H9 (cell line): ENCODE results near the gene TOR3A. TPM values are rescaled to one million over a fixed set of nuclear protein-coding genes. Genes with fewer than 3 reads are reported as not detected.

Experiments
- DNase-seq: peaks from one replicate; pipeline ENCODE4 v3.0.0-alpha.2; 2017
- H2AFZ ChIP-seq: one replicate; pipeline ENCODE4 v1.6.1; 2013; ENCODE audit warnings: mild to moderate bottlenecking, low read length, control low read depth, moderate library complexity
- H2AK5ac ChIP-seq: 2 replicates; pipeline ENCODE4 v1.6.1; 2013; ENCODE audit warnings: low read length, control low read depth, mixed read lengths; ENCODE audit not compliant: insufficient read length
- H2BK120ac ChIP-seq: one replicate; pipeline ENCODE4 v1.6.1; 2013; ENCODE audit warnings: low read depth, mild to moderate bottlenecking, low read length, control low read depth, inconsistent platforms; ENCODE audit not compliant: poor library complexity, severe bottlenecking
- H2BK12ac ChIP-seq: 2 replicates; pipeline ENCODE4 v1.6.1; 2013; ENCODE audit warnings: low read length, control low read depth, mixed read lengths, low read depth; ENCODE audit not compliant: insufficient read length
- H2BK15ac ChIP-seq: 2 replicates; pipeline ENCODE4 v1.6.1; 2013; ENCODE audit warnings: low read depth, low read length, control low read depth
- H2BK20ac ChIP-seq: one replicate; pipeline ENCODE4 v1.6.1; 2013; ENCODE audit warnings: low read depth, mild to moderate bottlenecking, low read length, control low read depth, inconsistent platforms; ENCODE audit not compliant: poor library complexity, severe bottlenecking
- H2BK5ac ChIP-seq: 2 replicates; pipeline ENCODE4 v1.6.1; 2013; ENCODE audit warnings: low read length, control low read depth, mixed read lengths; ENCODE audit not compliant: insufficient read length
- H3K14ac ChIP-seq: 2 replicates; pipeline ENCODE4 v1.6.1; 2013; ENCODE audit warnings: low read length, control low read depth; ENCODE audit not compliant: insufficient read depth
- H3K18ac ChIP-seq: 2 replicates; pipeline ENCODE4 v1.6.1; 2013; ENCODE audit warnings: low read depth, mild to moderate bottlenecking, mixed read lengths, low read length, control low read depth; ENCODE audit not compliant: insufficient read length
- H3K23ac ChIP-seq: 2 replicates; pipeline ENCODE4 v1.6.1; 2013; ENCODE audit warnings: low read length, control low read depth, mixed read lengths, low read depth; ENCODE audit not compliant: insufficient read length
- H3K23me2 ChIP-seq: 2 replicates; pipeline ENCODE4 v1.6.1; 2013; ENCODE audit warnings: low read depth, mild to moderate bottlenecking, mixed read lengths, low read length, control low read depth; ENCODE audit not compliant: insufficient read length, poor library complexity, severe bottlenecking
- H3K27ac ChIP-seq: 2 replicates; pipeline ENCODE4 v1.5.1; 2013; ENCODE audit warnings: low read length, control low read depth, mixed read lengths, low read depth; ENCODE audit not compliant: insufficient read length
- H3K27me3 ChIP-seq: 2 replicates; pipeline ENCODE4 v1.6.1; 2013; ENCODE audit warnings: low read length, control low read depth, inconsistent platforms; ENCODE audit not compliant: insufficient read depth
- H3K4ac ChIP-seq: 2 replicates; pipeline ENCODE4 v1.6.1; 2013; ENCODE audit warnings: low read depth, mild to moderate bottlenecking, control low read depth, inconsistent platforms, low read length, moderate library complexity
- H3K4me1 ChIP-seq: 2 replicates; pipeline ENCODE4 v1.6.1; 2013; ENCODE audit warnings: low read length, control low read depth, inconsistent platforms; ENCODE audit not compliant: insufficient read depth
- H3K4me2 ChIP-seq: 2 replicates; pipeline ENCODE4 v1.6.1; 2013; ENCODE audit warnings: low read length, control low read depth, mixed read lengths; ENCODE audit not compliant: insufficient read length, insufficient read depth
- H3K56ac ChIP-seq: 2 replicates; pipeline ENCODE4 v1.6.1; 2013; ENCODE audit warnings: low read depth, mild to moderate bottlenecking, mixed read lengths, low read length, control low read depth; ENCODE audit not compliant: insufficient read length
- H3K79me1 ChIP-seq: 2 replicates; pipeline ENCODE4 v1.6.1; 2013; ENCODE audit warnings: low read depth, mild to moderate bottlenecking, moderate library complexity, low read length, control low read depth, inconsistent platforms; ENCODE audit not compliant: insufficient read depth, poor library complexity, severe bottlenecking
- H3K79me2 ChIP-seq: 2 replicates; pipeline ENCODE4 v1.6.1; 2013; ENCODE audit warnings: low read length, control low read depth, inconsistent platforms; ENCODE audit not compliant: insufficient read depth
- H3K9ac ChIP-seq: 2 replicates; pipeline ENCODE4 v1.6.1; 2013; ENCODE audit warnings: low read length, control low read depth, mixed read lengths; ENCODE audit not compliant: insufficient read length; ENCODE audit errors: extremely low read depth
- H3K9me3 ChIP-seq: one replicate; pipeline ENCODE4 v1.6.1; 2013; ENCODE audit warnings: low read depth, low read length, inconsistent platforms; ENCODE audit not compliant: control insufficient read depth
- H3T11ph ChIP-seq: one replicate; pipeline ENCODE4 v1.6.1; 2013; ENCODE audit warnings: mild to moderate bottlenecking, low read length, control low read depth, inconsistent platforms
- H4K20me1 ChIP-seq: one replicate; pipeline ENCODE4 v1.6.1; 2013; ENCODE audit not compliant: control insufficient read depth, insufficient read length, insufficient read depth
- H4K5ac ChIP-seq: 2 replicates; pipeline ENCODE4 v1.6.1; 2013; ENCODE audit warnings: low read depth, mild to moderate bottlenecking, mixed read lengths, low read length, control low read depth; ENCODE audit not compliant: insufficient read length
- H4K8ac ChIP-seq: replicated peaks from 2 replicates; pipeline ENCODE4 v1.6.1; 2013; ENCODE audit warnings: low read length, control low read depth, mixed read lengths, low read depth; ENCODE audit not compliant: insufficient read length
- H4K91ac ChIP-seq: 2 replicates; pipeline ENCODE4 v1.6.1; 2013; ENCODE audit warnings: low read depth, mild to moderate bottlenecking, moderate library complexity, mixed read lengths, low read length, control low read depth; ENCODE audit not compliant: insufficient read length
- H3K27ac Mint-ChIP-seq, 3 experiments: 2 replicates in 2 of 3; 3 replicates in 1 of 3; pipeline ENCODE4 v1.8.0; 2020 to 2021; ENCODE audit warnings: mixed read lengths in 3 of 3, mild to moderate bottlenecking in 1 of 3, moderate library complexity in 1 of 3
- H3K27me3 Mint-ChIP-seq: 2 replicates; pipeline ENCODE4 v1.8.0; 2021; ENCODE audit warnings: low read depth, mild to moderate bottlenecking, moderate library complexity, mixed read lengths
- H3K36me3 Mint-ChIP-seq, 3 experiments: 2 replicates in 2 of 3; 3 replicates in 1 of 3; pipeline ENCODE4 v1.8.0; 2020 to 2021; ENCODE audit warnings: low read depth in 3 of 3, mixed read lengths in 3 of 3; ENCODE audit not compliant: insufficient read depth in 1 of 3
- H3K4me1 Mint-ChIP-seq, 2 experiments: 2 replicates each; pipeline ENCODE4 v1.8.0; 2020; ENCODE audit warnings: mixed read lengths in 2 of 2
- H3K4me3 Mint-ChIP-seq, 2 experiments: 2 replicates in 1 of 2; 3 replicates in 1 of 2; pipeline ENCODE4 v1.8.0; 2020 to 2021; ENCODE audit warnings: mild to moderate bottlenecking in 2 of 2, mixed read lengths in 2 of 2, moderate library complexity in 1 of 2
- H3K9me3 Mint-ChIP-seq, 2 experiments: 2 replicates in 1 of 2; 3 replicates in 1 of 2; pipeline ENCODE4 v1.8.0; 2020; ENCODE audit warnings: mild to moderate bottlenecking in 2 of 2, mixed read lengths in 2 of 2, moderate library complexity in 1 of 2
- WGBS: extraction: QIAGEN DNeasy Blood & Tissue Kit; methylation state at CpG from one replicate; pipeline ENCODE4 v1.1.7; 2013; ENCODE audit warnings: missing lambda C conversion rate, low lambda C conversion rate, mixed read lengths; ENCODE audit not compliant: insufficient read length; ENCODE audit errors: extremely low coverage; 5-methylcytosine and 5-hydroxymethylcytosine counted together
- total RNA-seq: library from RNA; stranded (reverse); gene quantifications from 2 replicates; pipeline ENCODE4 v1.2.1, GENCODE V29; 2021
- TF ChIP-seq, protein P1 (sequence below): fragments of 200-600 bp; sonication (generic); conservative IDR thresholded peaks from 3 replicates; pipeline ENCODE4 v1.8.0; 2021; ENCODE audit warnings: antibody characterized with exemption, mild to moderate bottlenecking

The TOR3A gene
- total RNA-seq, 1 experiment from 2014 or later, result 27.3 TPM

GRCh38 chr1:179052776-179053175, 29.1 kb upstream of the TOR3A start:
- no peak overlapping the region for H2BK5ac ChIP-seq
- no peak overlapping the region for H3K27ac ChIP-seq
- H3K27me3 Mint-ChIP-seq, result no peaks in the 10 kb centered on the region
- H3K23me2 ChIP-seq, result no peaks in the 10 kb centered on the region
- no peak overlapping the region for H2AK5ac ChIP-seq
- TF ChIP-seq, protein P1, sequence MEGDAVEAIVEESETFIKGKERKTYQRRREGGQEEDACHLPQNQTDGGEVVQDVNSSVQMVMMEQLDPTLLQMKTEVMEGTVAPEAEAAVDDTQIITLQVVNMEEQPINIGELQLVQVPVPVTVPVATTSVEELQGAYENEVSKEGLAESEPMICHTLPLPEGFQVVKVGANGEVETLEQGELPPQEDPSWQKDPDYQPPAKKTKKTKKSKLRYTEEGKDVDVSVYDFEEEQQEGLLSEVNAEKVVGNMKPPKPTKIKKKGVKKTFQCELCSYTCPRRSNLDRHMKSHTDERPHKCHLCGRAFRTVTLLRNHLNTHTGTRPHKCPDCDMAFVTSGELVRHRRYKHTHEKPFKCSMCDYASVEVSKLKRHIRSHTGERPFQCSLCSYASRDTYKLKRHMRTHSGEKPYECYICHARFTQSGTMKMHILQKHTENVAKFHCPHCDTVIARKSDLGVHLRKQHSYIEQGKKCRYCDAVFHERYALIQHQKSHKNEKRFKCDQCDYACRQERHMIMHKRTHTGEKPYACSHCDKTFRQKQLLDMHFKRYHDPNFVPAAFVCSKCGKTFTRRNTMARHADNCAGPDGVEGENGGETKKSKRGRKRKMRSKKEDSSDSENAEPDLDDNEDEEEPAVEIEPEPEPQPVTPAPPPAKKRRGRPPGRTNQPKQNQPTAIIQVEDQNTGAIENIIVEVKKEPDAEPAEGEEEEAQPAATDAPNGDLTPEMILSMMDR, result no peak
- H3K79me1 ChIP-seq, result no peaks in the 10 kb centered on the region
- no peak overlapping the region for H3K56ac ChIP-seq
- no peak overlapping the region for H3T11ph ChIP-seq
- H2BK20ac ChIP-seq, result no peak overlapping the region
- no peak overlapping the region for H2BK15ac ChIP-seq
- H3K79me2 ChIP-seq, result no peaks in the 10 kb centered on the region
- no peak overlapping the region for H3K18ac ChIP-seq
- no peak overlapping the region for H2AFZ ChIP-seq
- no peak overlapping the region for H4K5ac ChIP-seq
- no CpG with 5 or more reads among the region's 2 CpGs for WGBS
- no peaks in the 10 kb centered on the region for H4K20me1 ChIP-seq
- no peak overlapping the region for H3K4me2 ChIP-seq
- DNase-seq, result no peak
- H3K23ac ChIP-seq, result no peak overlapping the region
- no peaks in the 10 kb centered on the region for H3K27me3 ChIP-seq
- peaks cover 17 to 27% (median 26%) of the 10 kb centered on the region in 3 experiments for H3K36me3 Mint-ChIP-seq
- H3K14ac ChIP-seq, result no peak overlapping the region
- no peaks in the 10 kb centered on the region for H3K9me3 ChIP-seq
- H3K9ac ChIP-seq, result no peak overlapping the region
- H2BK12ac ChIP-seq, result no peak overlapping the region
- 0 out of 5 replicates have a peak, but pooled peaks cover 0 to 2% of the 10 kb centered on the region in 2 experiments for H3K9me3 Mint-ChIP-seq
- H3K4ac ChIP-seq, result no peak overlapping the region
- no peak overlapping the region for H3K4me3 Mint-ChIP-seq
- H3K4me1 Mint-ChIP-seq, result peaks cover 3 to 5% of the 10 kb centered on the region in 2 experiments; a peak in 3 of 4 replicates
- H2BK120ac ChIP-seq, result no peak overlapping the region
- H3K27ac Mint-ChIP-seq, result no peak overlapping the region; a peak in 1 of 7 replicates
- no peak overlapping the region for H4K91ac ChIP-seq
- no peak overlapping the region for H4K8ac ChIP-seq
- H3K4me1 ChIP-seq, result no peaks in the 10 kb centered on the region
